Measurements from ENCODE around the gene SAMD13. TPM values are rescaled to one million over a fixed set of nuclear protein-coding genes. Genes with fewer than 3 reads are reported as not detected.

The SAMD13 gene
- total and polyA plus RNA-seq, 2 donors (not counting 3 experiments of a cell fraction or from before 2014, with no cell fraction given) = 1.2 to 4.8 TPM

- Histone ChIP-seq H3K79me2 (ENCODE audit: control insufficient read depth, insufficient read depth, low read length) (no peaks in the 10 kb centered on the region), H2AFZ (ENCODE audit: low read depth, low read length) (no peak overlapping the region), H3K27me3 (ENCODE audit: control insufficient read depth in 2 of 2, insufficient read depth in 2 of 2, low read length in 2 of 2) (no peaks in the 10 kb centered on the region), H3K9me3 (replicated peaks; ENCODE audit: control insufficient read depth, insufficient read depth, low read length) (no peaks in the 10 kb centered on the region), H3K4me1 (ENCODE audit: control insufficient read depth, extremely low read depth, insufficient read depth, low read length) (peaks cover 5% of the 10 kb centered on the region), H3K27ac (ENCODE audit: insufficient read depth, low read depth, low read length) (no peak overlapping the region), H3K9ac (replicated peaks; ENCODE audit: extremely low read depth, insufficient read depth, low read length) (no peak overlapping the region), H4K20me1 (replicated peaks; ENCODE audit: control insufficient read depth, extremely low read depth, insufficient read depth, low read length) (no peaks in the 10 kb centered on the region), H3K9me1 (replicated peaks; ENCODE audit: control insufficient read depth, extremely low read depth, insufficient read depth, low read length) (no peaks in the 10 kb centered on the region), H3K4me3 (replicated peaks in 1 of 3; ENCODE audit: insufficient read depth in 1 of 3, low read depth in 1 of 3, low read length in 3 of 3) (no peak overlapping the region), H3K36me3 (ENCODE audit: control insufficient read depth in 2 of 2, extremely low read depth in 1 of 2, insufficient read depth in 2 of 2, low read length in 2 of 2) (no peaks in the 10 kb centered on the region), H3K4me2 (ENCODE audit: insufficient read depth, low read length) (no peak overlapping the region)
- ChIA-PET POLR2A (no interaction called here), CTCF (interaction anchor here (0.9 to 1.1 kb wide), 2 partner anchors 16 to 30 kb away, joined by 3 read pairs; no protein-coding TSS in a partner anchor)
- intact Hi-C loops (cut with micrococcal nuclease) = no loop called here
- no peak for TF ChIP-seq MAX (IDR thresholded peaks at IDR 0.05; ENCODE audit: insufficient read depth, insufficient read length)
- TF ChIP-seq GATA2 (IDR thresholded peaks at IDR 0.05; ENCODE audit: insufficient read depth, insufficient read length, low read depth, low read length) = no peak
- no peak for TF ChIP-seq FOS (IDR thresholded peaks at IDR 0.05; ENCODE audit: borderline replicate concordance, insufficient read depth, low read length)
- no peak for TF ChIP-seq POLR2AphosphoS5 (IDR thresholded peaks at IDR 0.05; ENCODE audit: insufficient read depth, low read depth, low read length)
- TF ChIP-seq JUN (IDR thresholded peaks at IDR 0.05; ENCODE audit: borderline replicate concordance, insufficient read depth, insufficient read length, low read depth) = no peak
- TF ChIP-seq POLR2A (IDR thresholded peaks at IDR 0.05; ENCODE audit: low read depth, low read length) = no peak
- TF ChIP-seq MYC (IDR thresholded peaks at IDR 0.05; ENCODE audit: low read depth, low read length) = no peak
- TF ChIP-seq, protein P1, sequence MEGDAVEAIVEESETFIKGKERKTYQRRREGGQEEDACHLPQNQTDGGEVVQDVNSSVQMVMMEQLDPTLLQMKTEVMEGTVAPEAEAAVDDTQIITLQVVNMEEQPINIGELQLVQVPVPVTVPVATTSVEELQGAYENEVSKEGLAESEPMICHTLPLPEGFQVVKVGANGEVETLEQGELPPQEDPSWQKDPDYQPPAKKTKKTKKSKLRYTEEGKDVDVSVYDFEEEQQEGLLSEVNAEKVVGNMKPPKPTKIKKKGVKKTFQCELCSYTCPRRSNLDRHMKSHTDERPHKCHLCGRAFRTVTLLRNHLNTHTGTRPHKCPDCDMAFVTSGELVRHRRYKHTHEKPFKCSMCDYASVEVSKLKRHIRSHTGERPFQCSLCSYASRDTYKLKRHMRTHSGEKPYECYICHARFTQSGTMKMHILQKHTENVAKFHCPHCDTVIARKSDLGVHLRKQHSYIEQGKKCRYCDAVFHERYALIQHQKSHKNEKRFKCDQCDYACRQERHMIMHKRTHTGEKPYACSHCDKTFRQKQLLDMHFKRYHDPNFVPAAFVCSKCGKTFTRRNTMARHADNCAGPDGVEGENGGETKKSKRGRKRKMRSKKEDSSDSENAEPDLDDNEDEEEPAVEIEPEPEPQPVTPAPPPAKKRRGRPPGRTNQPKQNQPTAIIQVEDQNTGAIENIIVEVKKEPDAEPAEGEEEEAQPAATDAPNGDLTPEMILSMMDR (IDR thresholded peaks at IDR 0.05; ENCODE audit: extremely low read depth in 1 of 2, insufficient read depth in 1 of 2, low read depth in 1 of 2, low read length in 2 of 2) = no peak
- no peak for TF ChIP-seq EZH2 (IDR thresholded peaks at IDR 0.05; ENCODE audit: borderline replicate concordance, low read depth, low read length, severe bottlenecking)
- dilution Hi-C loops (cut with MboI; ENCODE audit: extremely low pct_ligation_motif_present, low sequenced_read_pairs) = no loop called here
- no TSS peak for BruUV-seq (replicated peaks)
- DNase-seq (ENCODE audit: low read depth, low spot score) (no peak), FAIRE-seq (no peak)
These were observed 33.2 kb upstream of the SAMD13 start for GRCh38 chr1:84268346-84268745.

Measured in endothelial cell of umbilical vein (primary cell).